HCT116 (cell line): Measurements from ENCODE around the gene SRF. TPM values are rescaled to one million over a fixed set of nuclear protein-coding genes. Genes with fewer than 3 reads are reported as not detected.

ENCODE experiments used
- ATAC-seq: fragments of 200-7000 bp; cut with Tn5 transposase; 2 replicates; pipeline ENCODE4 v1.9.1; 2020; ENCODE audit warnings: mild to moderate bottlenecking, moderate library complexity
- BruUV-seq: library from RNA; stranded (reverse); fragments of 400-500 nt; replicated peaks from 2 replicates; lab custom pipeline; 2021; lab: Mats Ljungman, UMichigan
- CTCF ChIA-PET: fragments of 300-600 bp; sonication (Branson Sonifier 250); formaldehyde crosslinking; loops from one replicate; lab custom pipeline; 2021; ENCODE audit warnings: antibody characterized with exemption; lab: Charles Lee
- POLR2A ChIA-PET: fragments of 300-600, 350-600 bp; sonication (Branson Sonifier 250); formaldehyde crosslinking; loops from one replicate; lab custom pipeline; 2021; ENCODE audit warnings: antibody characterized with exemption; lab: Charles Lee
- RAD21 ChIA-PET, 2 experiments: fragments of 300-600 bp; sonication (Branson Sonifier 250); formaldehyde crosslinking; loops; one replicate each; lab custom pipeline; 2023; ENCODE audit warnings: low total read pairs in 2 of 2; ENCODE audit not compliant: uncharacterized antibody in 2 of 2, unreplicated experiment in 2 of 2, low non-redundant PET in 1 of 2; lab: Charles Lee
- DNase-seq: peaks from one replicate; pipeline ENCODE4 v3.0.0-alpha.2; 2010; ENCODE audit warnings: low read depth, low spot score
- H2AFZ ChIP-seq: fragments of 200-600 bp; shearing (Covaris generic), sonication (generic); 2 replicates; pipeline ENCODE4 v1.6.1; 2017; ENCODE audit warnings: low read depth, mixed run types, mixed read lengths, antibody characterized with exemption, low read length; ENCODE audit not compliant: poor library complexity, severe bottlenecking
- H3K27ac ChIP-seq: 2 replicates; pipeline ENCODE4 v1.5.1; 2012; ENCODE audit warnings: low read depth, low read length
- H3K27me3 ChIP-seq: fragments of 200-600 bp; sonication (generic); 2 replicates; pipeline ENCODE4 v1.6.1; 2016; ENCODE audit warnings: mixed run types, low read length, mixed read lengths; ENCODE audit not compliant: insufficient read depth
- H3K36me3 ChIP-seq, 2 experiments: fragments of 200-500 bp in 1 of 2; fragments of 200-600 bp in 1 of 2; sonication (Bioruptor generic) in 1 of 2; sonication (generic) in 1 of 2; 2 replicates each; pipeline versions ENCODE4 v1.5.1 to v1.6.1; 2014 to 2016; ENCODE audit warnings: low read length in 2 of 2, inconsistent platforms in 1 of 2, mixed read lengths in 1 of 2, mixed run types in 1 of 2; ENCODE audit not compliant: insufficient read depth in 2 of 2, control insufficient read depth in 1 of 2
- H3K4me1 ChIP-seq, 2 experiments: fragments of 200-600 bp in 1 of 2; sonication (generic) in 1 of 2; 2 replicates each; pipeline versions ENCODE4 v1.5.1 to v1.6.1; 2012 to 2017; ENCODE audit warnings: low read length in 2 of 2, inconsistent platforms in 1 of 2, mild to moderate bottlenecking in 1 of 2, mixed read lengths in 1 of 2, mixed run types in 1 of 2, moderate library complexity in 1 of 2; ENCODE audit not compliant: insufficient read depth in 2 of 2, control insufficient read depth in 1 of 2
- H3K4me2 ChIP-seq: fragments of 200-600 bp; sonication (generic); 2 replicates; pipeline ENCODE4 v1.6.1; 2017; ENCODE audit warnings: mixed run types, low read length, mixed read lengths
- H3K4me3 ChIP-seq, 2 experiments: fragments of 200-600 bp in 1 of 2; sonication (generic) in 1 of 2; replicated peaks in 1 of 2; 2 replicates each; pipeline ENCODE4 v1.5.1; 2011 to 2016; ENCODE audit warnings: low read length in 2 of 2, control low read depth in 1 of 2, low read depth in 1 of 2, mild to moderate bottlenecking in 1 of 2, mixed read lengths in 1 of 2, mixed run types in 1 of 2
- H3K79me2 ChIP-seq: fragments of 200-600 bp; sonication (generic); 2 replicates; pipeline ENCODE4 v1.6.1; 2017; ENCODE audit warnings: mild to moderate bottlenecking, mixed run types, low read length, moderate library complexity, mixed read lengths; ENCODE audit not compliant: insufficient read depth
- H3K9ac ChIP-seq: fragments of 200-600 bp; sonication (generic); 2 replicates; pipeline ENCODE4 v1.6.1; 2016; ENCODE audit warnings: low read length, mixed read lengths
- H3K9me2 ChIP-seq: fragments of 200-600 bp; sonication (generic), shearing (Covaris generic); 2 replicates; pipeline ENCODE4 v1.6.1; 2017; ENCODE audit warnings: mixed run types, mild to moderate bottlenecking, moderate library complexity; ENCODE audit not compliant: insufficient read depth
- H3K9me3 ChIP-seq, 2 experiments: fragments of 200-500 bp in 1 of 2; fragments of 200-600 bp in 1 of 2; sonication (Bioruptor generic) in 1 of 2; sonication (generic) in 1 of 2; 2 replicates each; pipeline ENCODE4 v1.6.1; 2014 to 2017; ENCODE audit warnings: low read length in 2 of 2, mixed read lengths in 2 of 2, inconsistent platforms in 1 of 2, low read depth in 1 of 2, mild to moderate bottlenecking in 1 of 2, mixed run types in 1 of 2, moderate library complexity in 1 of 2; ENCODE audit not compliant: control insufficient read depth in 1 of 2, insufficient read depth in 1 of 2
- H4K20me1 ChIP-seq: fragments of 200-600 bp; sonication (generic), shearing (Covaris generic); 2 replicates; pipeline ENCODE4 v1.6.1; 2017; ENCODE audit warnings: mixed run types, mild to moderate bottlenecking, moderate library complexity; ENCODE audit not compliant: insufficient read depth
- ATF3 ChIP-seq: IDR thresholded peaks from 2 replicates; pipeline ENCODE4 v1.6.1; 2012
- CTCF ChIP-seq, 3 experiments: fragments of 200-600 bp in 1 of 3; sonication (generic) in 1 of 3; IDR thresholded peaks in 2 of 3; conservative IDR thresholded peaks in 1 of 3; 2 replicates each; pipeline ENCODE4 v1.5.1; 2012 to 2017; ENCODE audit warnings: low read depth in 2 of 3, low read length in 2 of 3, antibody characterized with exemption in 1 of 3, borderline replicate concordance in 1 of 3, control low read depth in 1 of 3, mild to moderate bottlenecking in 1 of 3, mixed read lengths in 1 of 3, mixed run types in 1 of 3, moderate library complexity in 1 of 3; ENCODE audit not compliant: insufficient read depth in 1 of 3
- EGR1 ChIP-seq: IDR thresholded peaks from 2 replicates; pipeline ENCODE4 v1.6.1; 2012; ENCODE audit warnings: low read depth
- JUND ChIP-seq: IDR thresholded peaks from 2 replicates; pipeline ENCODE4 v1.6.1; 2012
- MAX ChIP-seq: IDR thresholded peaks from 2 replicates; pipeline ENCODE4 v1.6.1; 2012
- POLR2A ChIP-seq: IDR thresholded peaks from 2 replicates; pipeline ENCODE4 v1.7.0; 2011; ENCODE audit warnings: borderline replicate concordance; ENCODE audit not compliant: insufficient read depth, insufficient read length; ENCODE audit errors: extremely low read depth
- POLR2AphosphoS5 ChIP-seq: IDR thresholded peaks from 2 replicates; pipeline ENCODE4 v1.6.1; 2011; ENCODE audit warnings: mild to moderate bottlenecking, low read depth, low read length, moderate library complexity
- RAD21 ChIP-seq: IDR thresholded peaks from 2 replicates; pipeline ENCODE4 v1.6.1; 2012; ENCODE audit warnings: low read depth, mild to moderate bottlenecking
- SP1 ChIP-seq: IDR thresholded peaks from 2 replicates; pipeline ENCODE4 v1.6.1; 2012; ENCODE audit warnings: low read depth
- SRF ChIP-seq: IDR thresholded peaks from 2 replicates; pipeline ENCODE4 v1.6.1; 2012; ENCODE audit warnings: low read depth
- YY1 ChIP-seq: IDR thresholded peaks from 2 replicates; pipeline ENCODE4 v1.6.1; 2011; ENCODE audit warnings: low read length, low read depth, moderate library complexity, mild to moderate bottlenecking; ENCODE audit not compliant: insufficient replicate concordance; ENCODE audit errors: extremely low read depth
- ZBTB33 ChIP-seq: IDR thresholded peaks from 2 replicates; pipeline ENCODE4 v1.6.1; 2011; ENCODE audit warnings: mild to moderate bottlenecking, low read length, moderate library complexity; ENCODE audit not compliant: insufficient replicate concordance; ENCODE audit errors: extremely low read depth
- ZFX ChIP-seq: fragments of 450-650 bp; IDR thresholded peaks from 2 replicates; pipeline ENCODE4 v1.6.1; 2017
- intact Hi-C: fragments of 100-400 bp; cut with micrococcal nuclease; formaldehyde crosslinking; loops from 2 replicates; pipeline ENCODE4 v1.10.0; 2022
- total RNA-seq: library from RNA; stranded (reverse); gene quantifications from one replicate; pipeline ENCODE4 v1.2.1, GENCODE V29; 2021; ENCODE audit not compliant: unreplicated experiment

SRF gene
- total RNA-seq, 1 experiment from 2014 or later: 28.1 TPM

DNA sequence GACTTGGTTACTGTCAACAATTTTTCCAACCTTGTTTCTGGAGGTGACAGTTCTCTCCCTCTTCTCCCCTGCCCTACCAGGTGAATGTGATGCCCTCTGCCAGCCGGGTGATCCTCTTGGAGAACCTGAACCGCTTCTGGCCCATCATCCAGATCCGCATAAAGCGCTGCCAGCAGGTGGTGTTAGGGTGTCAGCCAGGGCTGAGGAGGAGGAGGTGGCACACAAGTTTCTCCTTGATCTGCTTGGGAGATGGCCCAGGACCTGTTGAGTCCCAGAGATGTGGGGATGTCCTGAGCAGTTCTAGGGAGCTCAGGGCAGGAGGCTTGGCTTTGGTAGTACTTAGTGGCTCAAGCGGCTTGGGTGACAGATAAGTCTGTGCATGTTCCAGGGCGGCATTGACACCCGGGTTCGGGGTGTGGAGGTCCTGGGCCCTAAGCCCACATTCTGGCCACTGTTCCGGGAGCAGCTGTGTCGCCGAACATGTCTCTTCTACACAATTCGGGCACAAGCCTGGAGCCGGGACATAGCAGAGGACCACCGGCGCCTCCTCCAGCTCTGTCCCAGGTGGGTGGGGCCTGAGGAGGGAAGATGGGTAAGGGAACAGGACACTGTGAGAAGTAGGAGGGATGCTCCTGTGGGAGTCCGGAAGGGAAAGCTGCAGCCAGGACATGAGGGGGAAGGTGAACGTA lies 32.1 kb downstream of the SRF start (continued):
- no peak for TF ChIP-seq CTCF (IDR thresholded peaks at IDR 0.05 in 2 of 3, conservative IDR thresholded peaks at IDR 0.05 in 1 of 3; ENCODE audit: borderline replicate concordance in 1 of 3, insufficient read depth in 1 of 3, low read depth in 2 of 3, low read length in 2 of 3)
- TF ChIP-seq YY1: no peak

GRCh38 chr6:43203718-43204095 lies 32.6 kb downstream of the SRF start:
- Histone ChIP-seq H3K36me3 (no peaks in the 10 kb centered on the region; a peak in 1 of 4 replicates), H4K20me1 (no peaks in the 10 kb centered on the region), H3K4me1 (no peaks in the 10 kb centered on the region), H3K27ac (no peak overlapping the region), H3K9ac (no peak overlapping the region), H3K4me3 (no peak overlapping the region), H3K79me2 (no peaks in the 10 kb centered on the region), H2AFZ (no peak overlapping the region), H3K9me3 (no peaks in the 10 kb centered on the region), H3K9me2 (no peaks in the 10 kb centered on the region), H3K4me2 (no peak overlapping the region), H3K27me3 (no peaks in the 10 kb centered on the region)
- DNase-seq: no peak
- intact Hi-C loops: no loop called here
- CTCF ChIA-PET: no interaction called here
- RAD21 ChIA-PET: no interaction called here
- no peak for TF ChIP-seq RAD21
- no peak for TF ChIP-seq POLR2AphosphoS5
- TF ChIP-seq POLR2A: no peak
- TF ChIP-seq MAX: no peak
- TF ChIP-seq EGR1: no peak
- TF ChIP-seq JUND: no peak
- TF ChIP-seq ZFX: no peak
- no peak for TF ChIP-seq ZBTB33
- TF ChIP-seq SRF: no peak
- no peak for TF ChIP-seq YY1
- no peak for TF ChIP-seq ATF3
- TF ChIP-seq SP1: no peak
- POLR2A ChIA-PET: no interaction called here
- no peak for ATAC-seq
- TSS peak; percentile 7 for BruUV-seq
